GM12891 (cell line): ENCODE data around the gene RTEL1.

Experiments
- POLR2A ChIP-seq: IDR thresholded peaks from 2 replicates; pipeline ENCODE4 v1.6.1; 2011; ENCODE audit warnings: low read depth, low read length, control low read depth
- POLR2AphosphoS5 ChIP-seq: IDR thresholded peaks from 2 replicates; pipeline ENCODE4 v1.6.1; 2011; ENCODE audit warnings: low read depth, low read length, control low read depth

DNA sequence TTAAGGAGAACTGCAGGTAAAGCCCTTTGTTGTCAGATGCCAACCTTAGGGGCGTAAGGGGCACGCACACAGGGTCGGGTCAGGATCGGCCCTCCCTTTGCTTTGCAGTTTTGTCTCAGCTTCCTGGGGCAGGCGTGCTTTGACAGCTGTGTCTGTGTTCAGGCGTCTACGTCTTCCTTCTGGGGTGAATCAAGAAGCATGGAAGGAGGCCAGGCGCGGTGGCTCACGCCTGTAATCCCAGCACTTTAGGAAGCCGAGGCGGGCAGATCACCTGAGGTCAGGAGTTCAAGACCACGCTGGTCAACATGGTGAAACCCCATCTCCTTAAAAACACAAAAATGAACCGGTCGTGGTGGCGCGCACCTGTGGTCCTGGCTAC is 51.0 kb downstream of the RTEL1 start:
- TF ChIP-seq POLR2A: no peak
- TF ChIP-seq POLR2AphosphoS5: no peak
